GM12878 (cell line): ENCODE data around the gene IPCEF1. TPM values are rescaled to one million over a fixed set of nuclear protein-coding genes. Genes with fewer than 3 reads are reported as not detected.
A peak's percentile ranks its signal among the peaks of the same experiment; 100 is the strongest.

ENCODE experiments used
- ATAC-seq: fragments of 200-7000 bp; cut with Tn5 transposase; 3 replicates; pipeline ENCODE4 v1.9.1; 2020; ENCODE audit warnings: mild to moderate bottlenecking, moderate library complexity
- BruUV-seq: library from RNA; stranded (reverse); fragments of 400-500 nt; replicated peaks from 2 replicates; lab custom pipeline; 2021; lab: Mats Ljungman, UMichigan
- CTCF ChIA-PET: fragments of 300-600 bp; sonication (Branson Sonifier 250); formaldehyde crosslinking; extraction: SDS; loops from one replicate; lab custom pipeline; 2021; ENCODE audit warnings: inconsistent platforms; lab: Yijun Ruan, JAX
- POLR2A ChIA-PET: fragments of 350-600 bp; formaldehyde crosslinking; extraction: SDS; loops from one replicate; lab custom pipeline; 2021; ENCODE audit warnings: inconsistent platforms; lab: Charles Lee
- RAD21 ChIA-PET: fragments of 300-600 bp; sonication (Branson Sonifier 250); formaldehyde crosslinking; loops from one replicate; lab custom pipeline; 2023; ENCODE audit warnings: antibody characterized with exemption; ENCODE audit not compliant: unreplicated experiment; lab: Charles Lee
- SMC1A ChIA-PET: fragments of 300-600 bp; sonication (Branson Sonifier 250); formaldehyde crosslinking; loops from one replicate; lab custom pipeline; 2023; ENCODE audit not compliant: unreplicated experiment, uncharacterized antibody; lab: Charles Lee
- DNase-seq: peaks from one replicate; pipeline ENCODE4 v3.0.0-alpha.2; 2011; ENCODE audit warnings: low read depth, low spot score
- FAIRE-seq: peaks from 3 replicates; lab custom pipeline; 2011; peaks lifted over from hg19 to GRCh38; lab: Jason Lieb, UNC
- H2AFZ ChIP-seq: 2 replicates; pipeline ENCODE4 v1.6.0; 2011; ENCODE audit warnings: low read depth, low read length, control low read depth; ENCODE audit not compliant: control insufficient read depth
- H3K27ac ChIP-seq: 2 replicates; pipeline ENCODE4 v1.5.1; 2011; ENCODE audit warnings: control low read depth; ENCODE audit not compliant: control insufficient read depth, insufficient read depth
- H3K27me3 ChIP-seq, 2 experiments: replicated peaks in 1 of 2; 2 replicates each; pipeline versions ENCODE4 v1.6.0 to v1.6.1; 2011; ENCODE audit warnings: low read length in 1 of 2; ENCODE audit not compliant: control insufficient read depth in 2 of 2, insufficient read depth in 2 of 2
- H3K36me3 ChIP-seq, 2 experiments: 2 replicates each; pipeline ENCODE4 v1.5.1; 2011; ENCODE audit warnings: low read length in 1 of 2; ENCODE audit not compliant: control insufficient read depth in 2 of 2, insufficient read depth in 2 of 2
- H3K4me1 ChIP-seq: 2 replicates; pipeline ENCODE4 v1.6.1; 2011; ENCODE audit warnings: mild to moderate bottlenecking, low read length, moderate library complexity, mixed read lengths; ENCODE audit not compliant: control insufficient read depth, insufficient read depth
- H3K4me2 ChIP-seq: 2 replicates; pipeline ENCODE4 v1.6.0; 2011; ENCODE audit warnings: control low read depth; ENCODE audit not compliant: control insufficient read depth, insufficient read depth
- H3K4me3 ChIP-seq: fragments of 200-600 bp; sonication (generic); 2 replicates; pipeline ENCODE4 v1.5.1; 2016
- H3K79me2 ChIP-seq: 2 replicates; pipeline ENCODE4 v1.6.0; 2011; ENCODE audit warnings: low read length; ENCODE audit not compliant: control insufficient read depth, insufficient read depth
- H3K9ac ChIP-seq: 2 replicates; pipeline ENCODE4 v1.8.0; 2011; ENCODE audit warnings: low read length, control low read depth, mixed read lengths; ENCODE audit not compliant: control insufficient read depth, insufficient read depth
- H3K9me3 ChIP-seq: replicated peaks from 3 replicates; pipeline ENCODE4 v1.5.1; 2011; ENCODE audit warnings: mild to moderate bottlenecking, low read length; ENCODE audit not compliant: control insufficient read depth, insufficient read depth
- H4K20me1 ChIP-seq: 2 replicates; pipeline ENCODE4 v1.6.0; 2011; ENCODE audit not compliant: control insufficient read depth, insufficient read depth
- ATF7 ChIP-seq: fragments of 450-650 bp; IDR thresholded peaks from 2 replicates; pipeline ENCODE4 v1.6.1; 2016; ENCODE audit warnings: low read depth, mild to moderate bottlenecking
- BMI1 ChIP-seq: fragments of 450-650 bp; IDR thresholded peaks from 2 replicates; pipeline ENCODE4 v1.6.1; 2016; ENCODE audit warnings: mild to moderate bottlenecking, moderate library complexity, borderline replicate concordance
- EGR1 ChIP-seq, 2 experiments: IDR thresholded peaks; 1 replicate in 1 of 2; 2 replicates in 1 of 2; pipeline ENCODE4 v1.6.1; 2011 to 2012; ENCODE audit warnings: low read depth in 2 of 2, low read length in 2 of 2, borderline replicate concordance in 1 of 2, mild to moderate bottlenecking in 1 of 2, moderate library complexity in 1 of 2
- MEF2A ChIP-seq: IDR thresholded peaks from 2 replicates; pipeline ENCODE4 v1.6.1; 2011; ENCODE audit warnings: low read depth, mild to moderate bottlenecking, low read length, moderate library complexity; ENCODE audit not compliant: insufficient read depth
- RAD21 ChIP-seq: IDR thresholded peaks from 2 replicates; pipeline ENCODE4 v1.6.1; 2011; ENCODE audit warnings: mild to moderate bottlenecking, low read depth, low read length, moderate library complexity; ENCODE audit not compliant: insufficient read depth
- RUNX3 ChIP-seq: IDR thresholded peaks from 2 replicates; pipeline ENCODE4 v1.6.1; 2012; ENCODE audit warnings: low read length, inconsistent platforms
- SP1 ChIP-seq: IDR thresholded peaks from one replicate; pipeline ENCODE4 v1.6.1; 2011; ENCODE audit warnings: low read depth, low read length
- TBL1XR1 ChIP-seq: IDR thresholded peaks from 2 replicates; pipeline ENCODE4 v1.6.1; 2012; ENCODE audit warnings: low read depth, low read length, improper control_type of control experiment
- ZSCAN29 ChIP-seq: fragments of 450-650 bp; IDR thresholded peaks from 2 replicates; pipeline ENCODE4 v1.6.1; 2017; ENCODE audit warnings: mild to moderate bottlenecking, moderate library complexity
- WGBS: methylation state at CpG from one replicate; pipeline ENCODE4 v1.1.6; 2016; ENCODE audit warnings: low lambda C conversion rate; ENCODE audit not compliant: insufficient replicate concordance, insufficient coverage; ENCODE audit errors: missing lambda C conversion rate; 5-methylcytosine and 5-hydroxymethylcytosine counted together
- in situ Hi-C: fragments of 300-500 bp; cut with MboI; formaldehyde crosslinking; loops from 9 replicates; pipeline ENCODE4 v1.14.3; 2018; ENCODE audit warnings: mixed read lengths
- intact Hi-C: fragments of 100-400 bp; cut with micrococcal nuclease; formaldehyde crosslinking; loops from one replicate; pipeline ENCODE4 v1.14.2; 2022; ENCODE audit not compliant: unreplicated experiment
- polyA plus RNA-seq, 11 experiments: library from polyadenylated mRNA; depleted of rRNA in 4 of 11; unstranded in 6 of 11; stranded (reverse) in 5 of 11; fragments of >200 nt; fragmentation: Nextera tagmentation in 4 of 11; fragmentation: Illumina TruSeq in 1 of 11; extraction: Ambion mirVana in 4 of 11; extraction: Trizol in 1 of 11; gene quantifications; 1 replicate in 1 of 11; 2 replicates in 10 of 11; pipeline versions ENCODE4 v1.2.1 to v1.2.3, GENCODE V29; 2011 to 2016; ENCODE audit warnings: inconsistent platforms in 2 of 11, missing spikeins in 2 of 11, low read depth in 1 of 11
- total RNA-seq, 4 experiments: library from RNA; depleted of rRNA in 3 of 4; stranded (reverse); fragments of >200 nt in 3 of 4; fragmentation: Illumina TruSeq in 1 of 4; extraction: Trizol in 1 of 4; gene quantifications; 2 replicates each; pipeline versions ENCODE4 v1.2.1 to v1.2.3, GENCODE V29; 2013 to 2021
- TF ChIP-seq, protein P1 (sequence below): fragments of 450-650 bp; IDR thresholded peaks from 2 replicates; pipeline ENCODE4 v1.6.1; 2016; ENCODE audit warnings: mild to moderate bottlenecking
- TF ChIP-seq, protein P2 (sequence below): fragments of 450-650 bp; IDR thresholded peaks from 2 replicates; pipeline ENCODE4 v1.6.1; 2017; ENCODE audit warnings: mild to moderate bottlenecking, low read depth, inconsistent platforms; ENCODE audit not compliant: poor library complexity, severe bottlenecking
- TF ChIP-seq, protein P3 (sequence below): fragments of 450-650 bp; IDR thresholded peaks from 2 replicates; pipeline ENCODE4 v1.6.1; 2018; ENCODE audit warnings: borderline replicate concordance, mild to moderate bottlenecking; ENCODE audit not compliant: partially characterized antibody

IPCEF1 gene
- total and polyA plus RNA-seq, 10 of the 15 experiments (the other 5 are each of a cell fraction or from before 2014, with no cell fraction given) = 1.3 to 137 (median 4.2) TPM

DNA sequence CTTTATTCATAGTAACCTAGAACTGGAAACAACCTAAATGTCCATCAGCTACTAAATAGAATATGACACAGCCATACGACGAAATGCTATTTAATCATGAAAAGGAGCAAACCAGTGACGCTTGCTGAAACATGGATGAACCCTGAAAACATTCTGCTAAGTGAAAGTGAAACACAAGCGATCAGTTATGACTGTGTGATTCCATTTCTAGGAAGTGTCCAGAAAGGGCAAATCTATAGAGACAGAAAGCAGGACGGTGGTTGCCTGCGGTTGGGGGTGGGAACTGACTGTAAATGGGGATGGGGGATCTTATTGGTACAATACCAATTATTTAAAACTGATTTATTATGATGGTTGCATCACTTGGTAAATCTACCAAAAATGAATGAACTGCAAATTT, 126.8 kb downstream of the IPCEF1 start (continued):
- peak; percentile 27; the same call in 1 of the 2 replicates for TF ChIP-seq MEF2A
- TF ChIP-seq RAD21 = no peak
- TF ChIP-seq BMI1 = no peak
- TF ChIP-seq RUNX3 = peak; percentile 52
- no peak for TF ChIP-seq ATF7
- TF ChIP-seq, protein P1, sequence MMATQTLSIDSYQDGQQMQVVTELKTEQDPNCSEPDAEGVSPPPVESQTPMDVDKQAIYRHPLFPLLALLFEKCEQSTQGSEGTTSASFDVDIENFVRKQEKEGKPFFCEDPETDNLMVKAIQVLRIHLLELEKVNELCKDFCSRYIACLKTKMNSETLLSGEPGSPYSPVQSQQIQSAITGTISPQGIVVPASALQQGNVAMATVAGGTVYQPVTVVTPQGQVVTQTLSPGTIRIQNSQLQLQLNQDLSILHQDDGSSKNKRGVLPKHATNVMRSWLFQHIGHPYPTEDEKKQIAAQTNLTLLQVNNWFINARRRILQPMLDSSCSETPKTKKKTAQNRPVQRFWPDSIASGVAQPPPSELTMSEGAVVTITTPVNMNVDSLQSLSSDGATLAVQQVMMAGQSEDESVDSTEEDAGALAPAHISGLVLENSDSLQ = 0 out of 2 replicates have a peak, but pooled peaks have one; percentile 12
- TF ChIP-seq, all 136 proteins: peak for 15

DNA sequence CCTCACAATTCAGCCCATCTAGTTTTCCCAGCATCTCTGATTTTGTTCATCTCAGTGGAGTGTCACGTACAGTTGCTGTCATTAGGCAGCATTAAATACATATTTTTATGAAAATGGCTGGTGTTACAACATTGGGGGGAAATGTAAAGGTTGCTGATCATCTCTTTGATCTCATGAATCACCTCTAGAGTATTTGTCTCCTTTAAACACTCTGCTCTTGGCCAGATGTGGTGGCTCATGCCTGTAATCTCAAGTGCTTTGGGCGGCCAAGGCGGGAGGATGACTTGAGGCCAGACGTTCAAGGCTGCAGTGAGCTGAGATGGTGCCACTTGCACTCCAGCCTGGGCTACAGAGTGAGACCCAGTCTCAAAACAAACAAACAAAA, 128.1 kb downstream of the IPCEF1 start:
- Histone ChIP-seq H3K9ac (no peak overlapping the region), H4K20me1 (no peaks in the 10 kb centered on the region)
- intact Hi-C loops = no loop called here
- TF ChIP-seq TBL1XR1 (no peak), EGR1 (IDR thresholded peaks at IDR 0.05; ENCODE audit: borderline replicate concordance in 1 of 2, low read depth in 2 of 2, low read length in 2 of 2) (no peak), RAD21 (no peak), SP1 (no peak), ZSCAN29 (no peak)
- TF ChIP-seq, protein P2, sequence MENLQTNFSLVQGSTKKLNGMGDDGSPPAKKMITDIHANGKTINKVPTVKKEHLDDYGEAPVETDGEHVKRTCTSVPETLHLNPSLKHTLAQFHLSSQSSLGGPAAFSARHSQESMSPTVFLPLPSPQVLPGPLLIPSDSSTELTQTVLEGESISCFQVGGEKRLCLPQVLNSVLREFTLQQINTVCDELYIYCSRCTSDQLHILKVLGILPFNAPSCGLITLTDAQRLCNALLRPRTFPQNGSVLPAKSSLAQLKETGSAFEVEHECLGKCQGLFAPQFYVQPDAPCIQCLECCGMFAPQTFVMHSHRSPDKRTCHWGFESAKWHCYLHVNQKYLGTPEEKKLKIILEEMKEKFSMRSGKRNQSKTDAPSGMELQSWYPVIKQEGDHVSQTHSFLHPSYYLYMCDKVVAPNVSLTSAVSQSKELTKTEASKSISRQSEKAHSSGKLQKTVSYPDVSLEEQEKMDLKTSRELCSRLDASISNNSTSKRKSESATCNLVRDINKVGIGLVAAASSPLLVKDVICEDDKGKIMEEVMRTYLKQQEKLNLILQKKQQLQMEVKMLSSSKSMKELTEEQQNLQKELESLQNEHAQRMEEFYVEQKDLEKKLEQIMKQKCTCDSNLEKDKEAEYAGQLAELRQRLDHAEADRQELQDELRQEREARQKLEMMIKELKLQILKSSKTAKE = no peak
- TF ChIP-seq, protein P3, sequence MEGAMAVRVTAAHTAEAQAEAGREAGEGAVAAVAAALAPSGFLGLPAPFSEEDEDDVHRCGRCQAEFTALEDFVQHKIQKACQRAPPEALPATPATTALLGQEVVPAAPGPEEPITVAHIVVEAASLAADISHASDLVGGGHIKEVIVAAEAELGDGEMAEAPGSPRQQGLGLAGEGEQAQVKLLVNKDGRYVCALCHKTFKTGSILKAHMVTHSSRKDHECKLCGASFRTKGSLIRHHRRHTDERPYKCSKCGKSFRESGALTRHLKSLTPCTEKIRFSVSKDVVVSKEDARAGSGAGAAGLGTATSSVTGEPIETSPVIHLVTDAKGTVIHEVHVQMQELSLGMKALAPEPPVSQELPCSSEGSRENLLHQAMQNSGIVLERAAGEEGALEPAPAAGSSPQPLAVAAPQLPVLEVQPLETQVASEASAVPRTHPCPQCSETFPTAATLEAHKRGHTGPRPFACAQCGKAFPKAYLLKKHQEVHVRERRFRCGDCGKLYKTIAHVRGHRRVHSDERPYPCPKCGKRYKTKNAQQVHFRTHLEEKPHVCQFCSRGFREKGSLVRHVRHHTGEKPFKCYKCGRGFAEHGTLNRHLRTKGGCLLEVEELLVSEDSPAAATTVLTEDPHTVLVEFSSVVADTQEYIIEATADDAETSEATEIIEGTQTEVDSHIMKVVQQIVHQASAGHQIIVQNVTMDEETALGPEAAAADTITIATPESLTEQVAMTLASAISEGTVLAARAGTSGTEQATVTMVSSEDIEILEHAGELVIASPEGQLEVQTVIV = no peak
- TF ChIP-seq, all 136 proteins: peak for 0
- H3K27ac ChIP-seq = no peak overlapping the region
- in situ Hi-C loops = loop anchor here (25.0 kb wide), 1 partner anchor 1241 kb away; the partner anchor contains the start of gene FBXO5
- no peak overlapping the region for H3K4me2 ChIP-seq
- no peaks in the 10 kb centered on the region for H3K27me3 ChIP-seq
- DNase-seq (no peak), ATAC-seq (no peak), FAIRE-seq (no peak)
- ChIA-PET CTCF (no interaction called here), POLR2A (no interaction called here), RAD21 (interaction anchor here (1.3 kb wide), 1 partner anchor 48 kb away, joined by 4 read pairs; no protein-coding TSS in a partner anchor), SMC1A (interaction anchor here (0.7 to 10.9 kb wide), 4 partner anchors 17 to 689 kb away, joined by 3 to 152 read pairs (median 6); no protein-coding TSS in a partner anchor)
- H3K4me3 ChIP-seq = no peak overlapping the region
- BruUV-seq = no TSS peak
- H3K36me3 ChIP-seq = peaks cover 0 to 3% of the 10 kb centered on the region in 2 experiments; a peak in 2 of 4 replicates
- H2AFZ ChIP-seq = no peak overlapping the region
- no peaks in the 10 kb centered on the region; the same call in 1 of the 3 replicates for H3K9me3 ChIP-seq
- H3K4me1 ChIP-seq = peaks cover 1% of the 10 kb centered on the region
- peaks cover 35% of the 10 kb centered on the region for H3K79me2 ChIP-seq
- 86% methylated on average over 4 of the region's 4 CpGs for WGBS
